SU-DHL-6 (cell line): ENCODE measurements around the gene RGS6.

Source experiments
- EZH2phosphoT487 ChIP-seq: fragments of 200-600 bp; sonication (generic), shearing (Covaris generic); conservative IDR thresholded peaks from 2 replicates; pipeline ENCODE4 v1.6.1; 2018; ENCODE audit warnings: mild to moderate bottlenecking, antibody characterized with exemption, low read length, moderate library complexity, mixed read lengths
- TF ChIP-seq, protein P1 (sequence below): fragments of 200-600 bp; sonication (generic); IDR thresholded peaks from one replicate; pipeline ENCODE4 v1.5.1; 2017; ENCODE audit warnings: antibody characterized with exemption, mild to moderate bottlenecking, low read length, moderate library complexity; ENCODE audit not compliant: insufficient read depth, poor library complexity, severe bottlenecking

DNA sequence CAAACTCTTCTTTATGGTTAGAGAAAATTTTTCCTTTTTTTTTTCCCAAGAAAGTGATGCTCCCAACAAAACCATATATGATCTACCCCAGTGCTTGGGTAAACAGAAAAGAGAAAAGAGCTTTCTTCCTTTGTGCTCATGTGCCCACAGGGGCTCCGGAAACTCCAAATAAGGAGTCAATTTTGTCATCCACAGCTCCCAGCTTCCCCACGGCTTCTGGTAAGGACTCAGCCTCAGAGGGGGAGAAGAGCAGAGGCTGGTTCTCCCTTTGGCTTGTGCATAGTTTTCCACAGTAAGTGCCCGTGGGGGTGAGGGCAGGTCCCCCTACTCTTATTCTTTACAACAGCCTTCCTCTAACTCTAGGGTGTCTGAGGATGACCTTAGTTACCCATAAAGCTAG lies 13.3 kb upstream of the RGS6 start:
- no peak for TF ChIP-seq EZH2phosphoT487
- TF ChIP-seq, protein P1, sequence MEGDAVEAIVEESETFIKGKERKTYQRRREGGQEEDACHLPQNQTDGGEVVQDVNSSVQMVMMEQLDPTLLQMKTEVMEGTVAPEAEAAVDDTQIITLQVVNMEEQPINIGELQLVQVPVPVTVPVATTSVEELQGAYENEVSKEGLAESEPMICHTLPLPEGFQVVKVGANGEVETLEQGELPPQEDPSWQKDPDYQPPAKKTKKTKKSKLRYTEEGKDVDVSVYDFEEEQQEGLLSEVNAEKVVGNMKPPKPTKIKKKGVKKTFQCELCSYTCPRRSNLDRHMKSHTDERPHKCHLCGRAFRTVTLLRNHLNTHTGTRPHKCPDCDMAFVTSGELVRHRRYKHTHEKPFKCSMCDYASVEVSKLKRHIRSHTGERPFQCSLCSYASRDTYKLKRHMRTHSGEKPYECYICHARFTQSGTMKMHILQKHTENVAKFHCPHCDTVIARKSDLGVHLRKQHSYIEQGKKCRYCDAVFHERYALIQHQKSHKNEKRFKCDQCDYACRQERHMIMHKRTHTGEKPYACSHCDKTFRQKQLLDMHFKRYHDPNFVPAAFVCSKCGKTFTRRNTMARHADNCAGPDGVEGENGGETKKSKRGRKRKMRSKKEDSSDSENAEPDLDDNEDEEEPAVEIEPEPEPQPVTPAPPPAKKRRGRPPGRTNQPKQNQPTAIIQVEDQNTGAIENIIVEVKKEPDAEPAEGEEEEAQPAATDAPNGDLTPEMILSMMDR = no peak
